AG10803 (cell line): ENCODE measurements around the gene ZNF439.
"Not testable (repeated sequence)": the region's sequence is repeated elsewhere in the genome, so short reads cannot be mapped to it uniquely, and the experiment has no call there.

ENCODE experiments used
- DNase-seq: peaks from one replicate; pipeline ENCODE4 v3.0.0; 2010; ENCODE audit warnings: low read depth
- H3K4me3 ChIP-seq: 2 replicates; pipeline ENCODE4 v1.5.1; 2011; ENCODE audit warnings: mild to moderate bottlenecking, low read length, control low read depth
- TF ChIP-seq, protein P1 (sequence below): conservative IDR thresholded peaks from 2 replicates; pipeline ENCODE4 v1.5.1; 2011; ENCODE audit warnings: mild to moderate bottlenecking, low read length, control low read depth, inconsistent platforms

Gene ZNF439

DNA sequence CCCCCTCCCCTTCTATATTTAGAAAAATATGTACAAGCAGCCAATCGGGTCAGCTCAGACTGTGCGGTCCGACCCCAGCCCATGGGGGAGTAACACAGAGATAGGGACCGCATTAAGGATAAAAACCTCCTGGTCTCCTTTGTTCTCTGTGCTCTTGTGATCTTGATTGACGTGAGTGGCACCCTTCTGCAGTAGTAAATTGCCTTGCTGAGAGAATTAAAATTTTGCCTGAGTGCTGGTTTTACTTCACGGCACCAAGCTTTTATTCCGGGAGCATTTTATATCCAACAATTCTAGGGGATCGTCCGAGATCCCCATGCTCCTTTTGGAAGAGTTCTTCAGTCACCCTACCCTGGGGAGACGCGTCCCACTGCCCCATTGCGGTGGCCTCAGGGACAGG, 32.1 kb downstream of the ZNF439 start:
- H3K4me3 ChIP-seq = no peak overlapping the region
- no peak for DNase-seq
- TF ChIP-seq, protein P1, sequence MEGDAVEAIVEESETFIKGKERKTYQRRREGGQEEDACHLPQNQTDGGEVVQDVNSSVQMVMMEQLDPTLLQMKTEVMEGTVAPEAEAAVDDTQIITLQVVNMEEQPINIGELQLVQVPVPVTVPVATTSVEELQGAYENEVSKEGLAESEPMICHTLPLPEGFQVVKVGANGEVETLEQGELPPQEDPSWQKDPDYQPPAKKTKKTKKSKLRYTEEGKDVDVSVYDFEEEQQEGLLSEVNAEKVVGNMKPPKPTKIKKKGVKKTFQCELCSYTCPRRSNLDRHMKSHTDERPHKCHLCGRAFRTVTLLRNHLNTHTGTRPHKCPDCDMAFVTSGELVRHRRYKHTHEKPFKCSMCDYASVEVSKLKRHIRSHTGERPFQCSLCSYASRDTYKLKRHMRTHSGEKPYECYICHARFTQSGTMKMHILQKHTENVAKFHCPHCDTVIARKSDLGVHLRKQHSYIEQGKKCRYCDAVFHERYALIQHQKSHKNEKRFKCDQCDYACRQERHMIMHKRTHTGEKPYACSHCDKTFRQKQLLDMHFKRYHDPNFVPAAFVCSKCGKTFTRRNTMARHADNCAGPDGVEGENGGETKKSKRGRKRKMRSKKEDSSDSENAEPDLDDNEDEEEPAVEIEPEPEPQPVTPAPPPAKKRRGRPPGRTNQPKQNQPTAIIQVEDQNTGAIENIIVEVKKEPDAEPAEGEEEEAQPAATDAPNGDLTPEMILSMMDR = no peak

DNA sequence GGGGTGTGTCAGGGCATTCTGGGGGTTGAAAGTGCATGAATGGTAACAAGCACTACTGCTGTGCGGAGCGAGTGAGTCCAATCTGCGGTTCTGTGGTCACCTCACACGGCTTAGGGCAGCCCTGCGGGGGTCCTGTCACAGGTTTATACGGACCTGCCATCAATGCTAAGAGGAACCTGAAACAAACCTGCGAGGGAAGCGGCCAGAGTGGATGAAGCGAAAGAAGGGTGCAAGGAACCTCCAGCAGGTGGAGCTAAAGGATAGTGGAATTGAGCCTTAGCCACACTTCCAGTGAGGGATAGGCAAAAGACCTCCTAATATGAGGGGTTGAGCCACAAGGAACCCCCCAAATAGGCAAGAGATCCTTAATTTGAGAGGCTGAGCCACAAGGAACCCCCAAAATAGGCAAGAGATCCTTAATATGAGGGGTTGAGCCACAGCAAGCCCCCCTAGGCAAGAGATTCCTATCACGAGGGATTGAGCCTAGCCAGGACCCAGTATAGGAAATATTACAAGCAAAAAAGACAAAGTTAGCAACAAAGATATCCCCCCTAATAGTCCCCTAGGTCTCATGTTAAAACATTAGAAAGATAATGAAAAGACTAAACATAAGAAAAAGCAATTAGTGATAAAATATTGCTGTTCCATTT, 32.8 kb downstream of the ZNF439 start:
- H3K4me3 ChIP-seq = 0 out of 2 replicates have a peak overlapping the region, but pooled peaks have one; percentile 17
- peak; percentile 32 for DNase-seq
- TF ChIP-seq, protein P1 = peak; percentile 84

DNA sequence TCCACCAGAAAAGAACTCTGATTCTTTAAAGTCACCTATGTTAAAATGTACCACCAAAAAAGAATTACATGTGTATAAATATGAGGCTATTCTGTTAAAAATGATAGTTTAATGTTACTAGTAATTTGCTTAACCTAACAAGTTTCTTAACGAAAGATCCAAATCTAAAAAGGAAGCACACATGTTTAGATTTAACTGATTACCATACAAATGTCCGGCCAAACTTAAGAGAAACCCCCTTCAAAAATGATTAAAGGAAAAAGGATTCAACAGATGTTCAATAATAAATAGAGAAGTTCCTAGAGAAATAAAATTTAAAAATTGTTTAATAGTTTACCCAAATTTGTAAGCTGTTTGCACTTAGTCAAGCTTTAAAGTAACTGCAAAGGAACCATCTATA, 34.1 kb downstream of the ZNF439 start:
- no peak for DNase-seq
- TF ChIP-seq, protein P1 = no peak
- H3K4me3 ChIP-seq = no peak overlapping the region

DNA sequence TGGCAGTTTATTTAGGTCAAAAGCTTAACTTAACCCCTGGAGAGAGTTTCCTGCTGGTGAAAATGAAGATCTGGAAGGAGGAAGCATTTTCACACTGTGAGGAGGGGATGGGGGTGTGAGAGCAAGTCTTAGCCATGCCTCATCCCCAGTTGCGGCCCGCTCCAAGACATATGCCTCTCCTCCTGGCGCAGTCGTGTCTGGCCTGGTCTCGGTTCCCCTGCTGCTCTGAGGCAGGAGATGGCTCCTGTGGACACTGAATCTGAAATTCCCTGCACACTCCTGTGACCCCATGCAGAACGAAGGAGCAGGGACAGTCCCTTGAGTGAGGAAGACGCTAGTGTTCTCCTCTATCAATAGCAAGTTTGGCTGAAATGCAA, 38.7 kb downstream of the ZNF439 start:
- DNase-seq = peak; percentile 16
- peak overlapping the region; percentile 90 for H3K4me3 ChIP-seq

DNA sequence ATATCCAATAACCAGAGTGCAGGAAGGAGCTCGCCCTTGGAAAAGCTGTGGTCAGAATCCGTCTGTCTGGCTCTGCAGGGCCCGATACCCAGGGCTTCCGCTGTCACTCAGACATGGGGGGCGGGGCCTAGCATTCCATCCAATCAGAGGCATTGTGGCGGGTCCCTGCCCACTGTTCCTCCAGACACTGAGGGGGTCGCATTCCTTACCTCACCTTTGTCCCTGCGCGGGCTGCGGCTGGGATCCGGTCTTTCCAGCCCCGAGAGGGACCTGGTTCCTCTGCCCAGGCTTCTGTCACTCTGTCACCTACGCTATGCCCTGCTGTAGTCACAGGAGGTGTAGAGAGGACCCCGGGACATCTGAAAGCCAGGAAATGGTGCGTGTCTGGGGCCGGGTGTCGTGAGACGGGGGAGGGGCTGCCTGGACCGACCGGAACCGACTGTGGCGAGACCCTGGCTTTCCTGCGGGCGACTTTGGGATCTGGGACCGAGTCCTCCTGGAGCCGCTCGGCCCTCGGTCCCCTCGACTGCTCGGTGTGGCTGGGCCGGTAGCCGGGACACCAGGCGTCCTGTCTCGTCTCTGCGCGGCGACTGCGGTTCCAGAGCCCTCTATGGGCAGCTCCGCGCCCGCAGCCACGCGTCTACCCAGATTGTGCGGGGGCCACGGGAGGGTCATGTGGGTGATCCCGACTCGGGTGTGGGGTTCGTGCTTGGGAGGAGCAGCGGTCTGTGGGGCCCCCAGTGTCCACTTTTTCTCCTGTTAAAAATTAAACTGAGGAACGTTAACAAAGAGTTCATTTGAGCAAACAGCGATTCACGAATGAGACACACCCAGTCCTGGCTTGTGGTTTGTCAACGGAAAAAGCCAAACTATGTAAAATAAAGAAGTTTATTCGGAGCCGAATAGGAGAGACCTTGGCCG, 39.3 kb downstream of the ZNF439 start, which contains the start of gene ZNF69:
TSS of gene ZNF69 (plus strand) at position 172 of the 921 bp plus-strand sequence. CDS start at position 314, 142 bp downstream.
- peak within 1 kb of the TSS; percentile 90 for H3K4me3 ChIP-seq
- TF ChIP-seq, protein P1 = peak; percentile 8; the same call in 1 of the 2 replicates
- DNase-seq = peak; percentile 63

More for the DNA sequence above, 38.7 kb downstream of the ZNF439 start:
- TF ChIP-seq, protein P1 = no peak

DNA sequence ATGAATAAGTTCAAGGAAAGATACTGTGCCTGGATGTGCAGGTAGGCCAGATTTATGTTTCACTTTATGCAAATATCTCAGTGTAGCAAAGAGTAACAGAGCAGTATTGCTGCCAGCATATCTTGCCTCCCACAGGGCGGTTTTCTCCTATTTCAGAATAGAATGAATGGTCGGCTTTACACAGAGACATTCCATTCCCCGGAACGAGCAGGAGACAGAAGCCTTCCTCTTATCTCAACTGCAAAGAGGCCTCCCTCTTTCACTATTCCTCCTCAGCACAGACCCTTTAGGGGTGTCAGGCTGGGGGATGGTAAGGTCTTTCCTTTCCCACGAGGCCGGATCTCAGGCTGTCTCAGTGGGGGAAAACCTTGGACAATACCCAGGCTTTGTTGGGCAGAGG, 41.4 kb downstream of the ZNF439 start:
- not testable (repeated sequence) for H3K4me3 ChIP-seq

DNA sequence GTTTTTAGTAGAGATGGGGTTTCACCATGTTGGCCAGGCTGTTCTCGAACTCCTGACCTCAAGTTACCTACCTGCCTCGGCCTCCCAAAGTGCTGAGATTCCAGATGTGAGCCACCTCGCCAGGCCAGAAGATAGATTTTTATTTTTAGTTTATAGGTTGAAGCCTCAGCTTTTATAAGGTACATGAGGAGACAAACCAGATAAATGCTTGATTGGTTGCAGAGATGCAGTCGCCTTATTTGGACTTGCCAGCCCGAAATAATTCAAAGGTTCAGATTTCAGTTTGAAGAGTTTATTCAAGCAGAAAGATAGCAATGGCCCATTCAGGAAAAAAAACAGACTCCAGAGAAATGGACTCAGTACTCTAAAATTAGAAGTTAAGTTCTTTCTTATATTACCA, 42.1 kb downstream of the ZNF439 start:
- no peak for DNase-seq
- TF ChIP-seq, protein P1 = no peak
- no peak overlapping the region for H3K4me3 ChIP-seq

More for the DNA sequence above, 41.4 kb downstream of the ZNF439 start:
- not testable (repeated sequence) for DNase-seq
